HepG2 (cell line): Measurements from ENCODE around the gene PROCR. TPM values are rescaled to one million over a fixed set of nuclear protein-coding genes. Genes with fewer than 3 reads are reported as not detected.

Experiments used
- CEBPB ChIP-seq: IDR thresholded peaks from 2 replicates; pipeline ENCODE4 v1.6.1; 2011; ENCODE audit warnings: low read depth, low read length, improper control_type of control experiment, borderline replicate concordance
- ELF1 ChIP-seq: sonication (generic); formaldehyde crosslinking; IDR thresholded peaks from 2 replicates; pipeline ENCODE4 v1.4.0; 2020; ENCODE audit warnings: missing genetic modification reagents
- FOSL2 ChIP-seq: sonication (generic); formaldehyde crosslinking; IDR thresholded peaks from 2 replicates; pipeline ENCODE4 v1.4.0; 2020; ENCODE audit warnings: missing genetic modification reagents
- HOXA9 ChIP-seq: sonication (generic); formaldehyde crosslinking; IDR thresholded peaks from 2 replicates; pipeline ENCODE4 v1.8.1; 2022; ENCODE audit warnings: missing genetic modification reagents, mild to moderate bottlenecking, moderate library complexity, borderline replicate concordance
- KLF9 ChIP-seq: IDR thresholded peaks from 2 replicates; pipeline ENCODE4 v1.6.1; 2016; ENCODE audit warnings: low read depth
- LCORL ChIP-seq, 2 experiments: fragments of 450-650 bp in 1 of 2; sonication (generic) in 1 of 2; formaldehyde crosslinking in 1 of 2; IDR thresholded peaks; 2 replicates each; pipeline versions ENCODE4 v1.5.0 to v1.6.1; 2017 to 2020; ENCODE audit warnings: antibody characterized with exemption in 1 of 2, missing genetic modification reagents in 1 of 2
- NFATC3 ChIP-seq: sonication (generic); formaldehyde crosslinking; IDR thresholded peaks from 2 replicates; pipeline ENCODE4 v1.5.1; 2020; ENCODE audit warnings: mild to moderate bottlenecking, missing genetic modification reagents
- PRMT3 ChIP-seq: sonication (generic); formaldehyde crosslinking; IDR thresholded peaks from 2 replicates; pipeline ENCODE4 v1.8.1; 2022; ENCODE audit warnings: low read depth, mild to moderate bottlenecking, moderate library complexity, missing genetic modification reagents, borderline replicate concordance
- ZNF136 ChIP-seq: sonication (generic); formaldehyde crosslinking; IDR thresholded peaks from 2 replicates; pipeline ENCODE4 v1.8.1; 2022; ENCODE audit warnings: low read depth, mild to moderate bottlenecking, moderate library complexity, missing genetic modification reagents
- ZNF329 ChIP-seq: sonication (generic); formaldehyde crosslinking; IDR thresholded peaks from 2 replicates; pipeline ENCODE4 v1.9.0; 2021; ENCODE audit warnings: low read depth, mild to moderate bottlenecking, missing genetic modification reagents
- ZNF747 ChIP-seq: sonication (generic); formaldehyde crosslinking; IDR thresholded peaks from 2 replicates; pipeline ENCODE4 v1.8.1; 2023; ENCODE audit warnings: missing genetic modification reagents, mild to moderate bottlenecking, borderline replicate concordance
- polyA plus RNA-seq, 8 experiments: library from polyadenylated mRNA; depleted of rRNA in 3 of 8; stranded (reverse) in 7 of 8; unstranded in 1 of 8; fragments of >200 nt; fragmentation: Illumina TruSeq in 4 of 8; extraction: Trizol in 4 of 8; gene quantifications; 2 replicates each; pipeline versions ENCODE4 v1.2.1 to v1.2.3, GENCODE V29; 2011 to 2016; ENCODE audit warnings: low read depth in 4 of 8, missing spikeins in 1 of 8, mixed read lengths in 1 of 8; ENCODE audit not compliant: insufficient read depth in 1 of 8
- total RNA-seq, 5 experiments: library from RNA; depleted of rRNA; stranded (reverse); fragments of >200 nt; fragmentation: Illumina TruSeq; extraction: Trizol; gene quantifications; 2 replicates each; pipeline ENCODE4 v1.2.3, GENCODE V29; 2016; ENCODE audit warnings: low read depth in 1 of 5
- TF ChIP-seq, protein P1 (sequence below): sonication (generic); formaldehyde crosslinking; IDR thresholded peaks from 2 replicates; pipeline ENCODE4 v1.5.1; 2020; ENCODE audit warnings: mild to moderate bottlenecking, missing genetic modification reagents
- TF ChIP-seq, protein P2 (sequence below): IDR thresholded peaks from 2 replicates; pipeline ENCODE4 v1.6.1; 2016; ENCODE audit warnings: missing compliant biosample characterization, missing genetic modification reagents, borderline replicate concordance
- TF ChIP-seq, protein P3 (sequence below): sonication (generic); formaldehyde crosslinking; IDR thresholded peaks from 2 replicates; pipeline ENCODE4 v1.4.0; 2020; ENCODE audit warnings: missing genetic modification reagents, mild to moderate bottlenecking, borderline replicate concordance
- TF ChIP-seq, protein P4 (sequence below): sonication (generic); formaldehyde crosslinking; IDR thresholded peaks from 2 replicates; pipeline ENCODE4 v1.4.0; 2020; ENCODE audit warnings: mild to moderate bottlenecking, low read depth, missing genetic modification reagents
- TF ChIP-seq, protein P5 (sequence below): sonication (generic); formaldehyde crosslinking; IDR thresholded peaks from 2 replicates; pipeline ENCODE4 v1.5.0; 2020; ENCODE audit warnings: missing genetic modification reagents

The PROCR gene
- total and polyA plus RNA-seq, 2 of the 13 experiments (the other 11 are each of a cell fraction or from before 2014, with no cell fraction given) = 1.4 to 1.7 TPM

DNA sequence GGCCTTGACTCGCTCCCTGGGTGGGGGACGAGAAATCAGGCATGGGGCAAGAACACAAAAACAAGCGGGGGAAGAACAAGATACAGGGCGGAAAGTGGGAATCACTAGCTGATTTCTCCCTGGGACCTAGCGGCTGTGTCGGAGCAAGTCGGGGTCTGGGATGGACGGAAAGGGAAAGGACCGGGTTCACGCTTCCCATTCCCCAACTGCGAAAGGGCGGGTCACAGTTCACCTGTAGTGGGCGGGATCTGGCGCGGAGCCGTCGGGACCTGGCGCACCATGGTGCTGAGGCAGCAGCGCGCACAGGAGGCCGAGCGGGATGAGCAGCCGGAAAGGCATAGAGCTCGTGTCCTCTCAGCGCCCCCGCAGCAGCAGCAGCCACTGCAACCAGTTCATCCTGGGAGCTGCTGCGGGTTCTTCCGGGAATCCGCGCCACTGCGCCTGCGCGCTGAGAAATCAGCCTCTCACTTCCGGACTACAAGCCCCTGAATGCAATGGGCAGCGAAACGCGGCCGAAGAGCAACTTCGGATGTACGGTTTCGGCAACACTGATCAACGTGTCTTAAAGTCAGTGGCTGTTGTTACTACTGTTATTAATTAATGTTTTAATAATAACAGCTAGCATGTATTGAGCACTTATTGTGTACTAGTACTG, 24.8 kb upstream of the PROCR start, which contains the start of gene EDEM2 (continued):
- peak; percentile 93 for TF ChIP-seq PRMT3 (CRISPR knock-in tag)
- TF ChIP-seq NFATC3 (CRISPR knock-in tag) = peak; percentile 4; the same call in 1 of the 2 replicates
- TF ChIP-seq HOXA9 (CRISPR knock-in tag) = 0 out of 2 replicates have a peak, but pooled peaks have one; percentile 48
- TF ChIP-seq FOSL2 = peak; percentile 70
- TF ChIP-seq, protein P1, sequence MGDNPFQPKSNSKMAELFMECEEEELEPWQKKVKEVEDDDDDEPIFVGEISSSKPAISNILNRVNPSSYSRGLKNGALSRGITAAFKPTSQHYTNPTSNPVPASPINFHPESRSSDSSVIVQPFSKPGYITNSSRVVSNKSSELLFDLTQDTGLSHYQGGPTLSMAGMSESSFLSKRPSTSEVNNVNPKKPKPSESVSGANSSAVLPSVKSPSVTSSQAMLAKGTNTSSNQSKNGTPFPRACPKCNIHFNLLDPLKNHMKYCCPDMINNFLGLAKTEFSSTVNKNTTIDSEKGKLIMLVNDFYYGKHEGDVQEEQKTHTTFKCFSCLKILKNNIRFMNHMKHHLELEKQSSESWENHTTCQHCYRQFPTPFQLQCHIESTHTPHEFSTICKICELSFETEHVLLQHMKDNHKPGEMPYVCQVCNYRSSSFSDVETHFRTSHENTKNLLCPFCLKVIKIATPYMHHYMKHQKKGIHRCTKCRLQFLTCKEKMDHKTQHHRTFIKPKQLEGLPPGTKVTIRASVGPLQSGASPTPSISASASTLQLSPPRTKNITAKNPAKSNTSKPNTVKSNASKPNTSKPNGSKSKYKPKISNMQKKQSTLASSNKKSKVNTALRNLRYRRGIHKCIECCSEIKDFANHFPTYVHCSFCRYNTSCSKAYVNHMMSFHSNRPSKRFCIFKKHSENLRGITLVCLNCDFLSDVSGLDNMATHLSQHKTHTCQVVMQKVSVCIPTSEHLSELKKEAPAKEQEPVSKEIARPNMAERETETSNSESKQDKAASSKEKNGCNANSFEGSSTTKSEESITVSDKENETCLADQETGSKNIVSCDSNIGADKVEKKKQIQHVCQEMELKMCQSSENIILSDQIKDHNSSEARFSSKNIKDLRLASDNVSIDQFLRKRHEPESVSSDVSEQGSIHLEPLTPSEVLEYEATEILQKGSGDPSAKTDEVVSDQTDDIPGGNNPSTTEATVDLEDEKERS = 0 out of 2 replicates have a peak, but pooled peaks have one; percentile 51
- TF ChIP-seq, protein P2, sequence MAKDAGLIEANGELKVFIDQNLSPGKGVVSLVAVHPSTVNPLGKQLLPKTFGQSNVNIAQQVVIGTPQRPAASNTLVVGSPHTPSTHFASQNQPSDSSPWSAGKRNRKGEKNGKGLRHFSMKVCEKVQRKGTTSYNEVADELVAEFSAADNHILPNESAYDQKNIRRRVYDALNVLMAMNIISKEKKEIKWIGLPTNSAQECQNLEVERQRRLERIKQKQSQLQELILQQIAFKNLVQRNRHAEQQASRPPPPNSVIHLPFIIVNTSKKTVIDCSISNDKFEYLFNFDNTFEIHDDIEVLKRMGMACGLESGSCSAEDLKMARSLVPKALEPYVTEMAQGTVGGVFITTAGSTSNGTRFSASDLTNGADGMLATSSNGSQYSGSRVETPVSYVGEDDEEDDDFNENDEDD = peak; percentile 85; the same call in 1 of the 2 replicates
- TF ChIP-seq KLF9 (CRISPR knock-in tag) = no peak
- TF ChIP-seq ELF1 (CRISPR knock-in tag) = peak; percentile 100
- TF ChIP-seq, protein P3, sequence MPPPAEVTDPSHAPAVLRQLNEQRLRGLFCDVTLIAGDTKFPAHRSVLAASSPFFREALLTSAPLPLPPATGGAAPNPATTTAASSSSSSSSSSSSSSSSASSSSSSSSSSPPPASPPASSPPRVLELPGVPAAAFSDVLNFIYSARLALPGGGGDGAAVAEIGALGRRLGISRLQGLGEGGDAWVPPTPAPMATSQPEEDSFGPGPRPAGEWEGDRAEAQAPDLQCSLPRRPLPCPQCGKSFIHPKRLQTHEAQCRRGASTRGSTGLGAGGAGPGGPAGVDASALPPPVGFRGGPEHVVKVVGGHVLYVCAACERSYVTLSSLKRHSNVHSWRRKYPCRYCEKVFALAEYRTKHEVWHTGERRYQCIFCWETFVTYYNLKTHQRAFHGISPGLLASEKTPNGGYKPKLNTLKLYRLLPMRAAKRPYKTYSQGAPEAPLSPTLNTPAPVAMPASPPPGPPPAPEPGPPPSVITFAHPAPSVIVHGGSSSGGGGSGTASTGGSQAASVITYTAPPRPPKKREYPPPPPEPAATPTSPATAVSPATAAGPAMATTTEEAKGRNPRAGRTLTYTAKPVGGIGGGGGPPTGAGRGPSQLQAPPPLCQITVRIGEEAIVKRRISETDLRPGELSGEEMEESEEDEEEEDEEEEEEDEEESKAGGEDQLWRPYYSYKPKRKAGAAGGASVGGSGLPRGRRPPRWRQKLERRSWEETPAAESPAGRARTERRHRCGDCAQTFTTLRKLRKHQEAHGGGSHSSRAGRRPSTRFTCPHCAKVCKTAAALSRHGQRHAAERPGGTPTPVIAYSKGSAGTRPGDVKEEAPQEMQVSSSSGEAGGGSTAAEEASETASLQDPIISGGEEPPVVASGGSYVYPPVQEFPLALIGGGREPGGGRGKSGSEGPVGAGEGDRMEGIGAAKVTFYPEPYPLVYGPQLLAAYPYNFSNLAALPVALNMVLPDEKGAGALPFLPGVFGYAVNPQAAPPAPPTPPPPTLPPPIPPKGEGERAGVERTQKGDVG (CRISPR knock-in tag) = peak; percentile 92
- TF ChIP-seq CEBPB = peak; percentile 68; the same call in 1 of the 2 replicates
- peak; percentile 63; the same call in 1 of the 2 replicates for TF ChIP-seq ZNF136 (CRISPR knock-in tag)
- peak; percentile 54; the same call in 1 of the 2 replicates for TF ChIP-seq ZNF329
- TF ChIP-seq, protein P4, sequence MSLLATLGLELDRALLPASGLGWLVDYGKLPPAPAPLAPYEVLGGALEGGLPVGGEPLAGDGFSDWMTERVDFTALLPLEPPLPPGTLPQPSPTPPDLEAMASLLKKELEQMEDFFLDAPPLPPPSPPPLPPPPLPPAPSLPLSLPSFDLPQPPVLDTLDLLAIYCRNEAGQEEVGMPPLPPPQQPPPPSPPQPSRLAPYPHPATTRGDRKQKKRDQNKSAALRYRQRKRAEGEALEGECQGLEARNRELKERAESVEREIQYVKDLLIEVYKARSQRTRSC = peak; percentile 95
- peak; percentile 90 for TF ChIP-seq ZNF747
- no peak for TF ChIP-seq LCORL (IDR thresholded peaks at IDR 0.05)
- peak; percentile 93 for TF ChIP-seq LCORL (CRISPR knock-in tag; IDR thresholded peaks at IDR 0.05)
- TF ChIP-seq, protein P5, sequence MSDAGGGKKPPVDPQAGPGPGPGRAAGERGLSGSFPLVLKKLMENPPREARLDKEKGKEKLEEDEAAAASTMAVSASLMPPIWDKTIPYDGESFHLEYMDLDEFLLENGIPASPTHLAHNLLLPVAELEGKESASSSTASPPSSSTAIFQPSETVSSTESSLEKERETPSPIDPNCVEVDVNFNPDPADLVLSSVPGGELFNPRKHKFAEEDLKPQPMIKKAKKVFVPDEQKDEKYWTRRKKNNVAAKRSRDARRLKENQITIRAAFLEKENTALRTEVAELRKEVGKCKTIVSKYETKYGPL = no peak
